Mucosa of stomach (tissue), 1 donor: ENCODE results near the gene TRIM31.
"Not testable (repeated sequence)": the region's sequence is repeated elsewhere in the genome, so short reads cannot be mapped to it uniquely, and the experiment has no call there.

Experiments
- H3K27me3 ChIP-seq: one replicate; pipeline ENCODE4 v1.7.0; 2013; ENCODE audit warnings: mild to moderate bottlenecking, low read length; ENCODE audit not compliant: control insufficient read depth, insufficient read depth
- H3K36me3 ChIP-seq: one replicate; pipeline ENCODE4 v1.7.0; 2013; ENCODE audit warnings: low read length; ENCODE audit not compliant: control insufficient read depth, insufficient read depth
- H3K4me1 ChIP-seq: one replicate; pipeline ENCODE4 v1.7.0; 2013; ENCODE audit warnings: mild to moderate bottlenecking, low read length; ENCODE audit not compliant: control insufficient read depth, insufficient read depth
- H3K4me3 ChIP-seq: one replicate; pipeline ENCODE4 v1.7.0; 2013; ENCODE audit warnings: low read length
- H3K9ac ChIP-seq: one replicate; pipeline ENCODE4 v1.7.0; 2013; ENCODE audit warnings: mild to moderate bottlenecking, low read length, moderate library complexity
- H3K9me3 ChIP-seq: one replicate; pipeline ENCODE4 v1.7.0; 2013; ENCODE audit warnings: mild to moderate bottlenecking, low read length, moderate library complexity; ENCODE audit not compliant: control insufficient read depth
- donor health status: Pancreatic carcinoma.

TRIM31 gene

DNA sequence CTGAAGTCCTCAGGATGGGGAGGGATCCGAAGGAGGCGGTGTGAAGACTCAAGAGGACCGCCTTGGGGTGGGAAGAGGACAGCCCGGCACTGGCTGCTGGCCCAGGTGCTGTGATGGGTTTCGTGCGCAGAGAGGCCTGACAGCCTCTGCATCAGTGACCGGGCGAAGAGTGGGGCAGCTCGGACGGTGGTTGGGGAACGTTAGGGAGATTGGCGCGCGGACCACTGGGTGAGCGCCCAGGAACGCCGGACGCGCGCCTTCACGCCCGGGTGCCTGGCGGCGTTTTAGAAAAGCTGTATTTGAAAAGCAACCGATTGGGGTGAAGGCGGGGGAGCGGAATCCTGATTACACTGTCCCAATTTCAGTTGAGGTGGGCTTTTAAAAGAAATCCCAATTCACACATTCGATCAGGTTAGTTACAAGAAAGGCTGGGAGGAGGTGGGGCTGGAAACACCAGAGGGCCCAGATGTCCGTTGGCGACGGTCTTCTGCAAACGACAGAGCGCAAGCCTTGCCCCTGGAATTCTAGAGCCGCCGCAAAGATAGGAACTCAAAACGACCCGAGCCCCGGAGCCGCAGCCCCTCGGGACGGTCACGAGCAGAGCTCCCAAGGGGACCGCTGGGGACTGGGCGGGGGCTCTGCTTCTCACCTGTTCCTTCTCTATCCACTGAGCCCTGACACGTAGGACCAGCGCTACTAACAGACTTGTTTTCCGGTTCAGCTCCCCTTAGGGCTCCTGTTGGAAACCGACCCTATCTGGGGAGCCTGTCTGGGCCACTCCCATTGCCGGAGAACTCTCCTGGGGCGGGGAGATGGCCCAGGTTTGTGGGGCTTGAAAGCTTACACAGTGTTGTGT, 14.6 kb upstream of the TRIM31 start:
- no peaks in the 10 kb centered on the region for H3K36me3 ChIP-seq
- H3K9me3 ChIP-seq: no peaks in the 10 kb centered on the region
- H3K4me3 ChIP-seq: no peak overlapping the region
- peak overlapping the region; percentile 62 for H3K9ac ChIP-seq
- H3K4me1 ChIP-seq: peaks cover 43% of the 10 kb centered on the region
- H3K27me3 ChIP-seq: peaks cover 4% of the 10 kb centered on the region

GRCh38 chr6:30122515-30122914, 9.6 kb upstream of the TRIM31 start:
- Histone ChIP-seq H3K27me3 (peaks cover 3% of the 10 kb centered on the region), H3K4me1 (peaks cover 26% of the 10 kb centered on the region), H3K9ac (no peak overlapping the region), H3K9me3 (no peaks in the 10 kb centered on the region), H3K4me3 (no peak overlapping the region), H3K36me3 (no peaks in the 10 kb centered on the region)

DNA sequence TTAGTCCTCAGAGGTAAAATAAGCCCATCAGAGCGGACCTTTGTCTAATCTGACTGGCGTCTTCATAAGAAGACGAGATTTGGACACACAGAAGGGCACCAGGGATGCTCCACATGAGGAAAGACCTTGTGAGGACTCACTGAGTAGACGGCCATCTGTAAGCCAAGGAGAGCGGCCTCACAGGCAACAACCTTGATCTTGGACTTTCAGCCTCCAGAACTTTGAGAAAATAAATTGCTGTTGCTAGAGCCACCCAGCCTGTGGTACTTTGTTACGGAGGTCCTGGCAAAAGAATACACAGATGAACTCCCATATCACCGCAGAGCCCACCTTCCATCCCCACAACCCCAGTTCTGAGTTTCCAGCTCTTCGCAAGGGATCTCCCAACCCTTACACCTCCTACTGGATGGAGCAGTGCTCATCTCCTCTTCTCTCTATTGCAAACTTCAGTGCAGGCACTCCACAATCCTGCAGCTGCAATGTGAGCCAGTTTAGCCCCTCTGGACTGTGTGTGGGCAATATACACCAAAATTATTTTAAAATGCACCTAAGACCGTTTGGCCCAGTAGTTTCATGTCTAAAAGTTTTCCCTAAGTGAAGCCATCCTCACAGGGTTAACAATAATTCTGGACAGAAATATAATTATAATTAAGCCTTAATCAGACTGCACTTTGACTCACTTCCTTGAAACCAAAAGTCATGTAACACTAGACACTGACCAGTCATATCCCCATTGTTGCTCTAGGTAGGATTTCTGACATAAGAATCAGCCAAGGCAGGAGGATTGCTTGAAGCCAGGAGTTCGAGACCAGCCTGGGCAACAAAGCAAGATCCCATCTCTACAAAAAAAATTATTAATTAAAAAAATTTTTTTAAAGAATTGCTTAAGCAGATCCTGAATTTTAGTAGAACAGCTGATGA, 8.8 kb upstream of the TRIM31 start:
- peaks cover 22% of the 10 kb centered on the region for H3K4me1 ChIP-seq
- H3K36me3 ChIP-seq: no peaks in the 10 kb centered on the region
- no peak overlapping the region for H3K9ac ChIP-seq
- no peaks in the 10 kb centered on the region for H3K9me3 ChIP-seq
- no peaks in the 10 kb centered on the region for H3K27me3 ChIP-seq
- H3K4me3 ChIP-seq: no peak overlapping the region

- H3K4me3 ChIP-seq, H3K9me3 ChIP-seq, H3K27me3 ChIP-seq, H3K36me3 ChIP-seq, H3K9ac ChIP-seq: not testable (repeated sequence)
- peaks cover 24% of the 10 kb centered on the region for H3K4me1 ChIP-seq
Measured at GRCh38 chr6:30118691-30119090, 5.8 kb upstream of the TRIM31 start.

- no peaks in the 10 kb centered on the region for H3K9me3 ChIP-seq
Measured at GRCh38 chr6:30116724-30117123, 3.8 kb upstream of the TRIM31 start.

GRCh38 chr6:30113841-30114240, 951 bp upstream of the TRIM31 start:
- Histone ChIP-seq H3K9me3 (no peaks in the 10 kb centered on the region), H3K27me3 (no peaks in the 10 kb centered on the region), H3K4me3 (peak overlapping the region; percentile 47), H3K9ac (peak overlapping the region; percentile 74), H3K36me3 (no peaks in the 10 kb centered on the region), H3K4me1 (peaks cover 18% of the 10 kb centered on the region)

More at GRCh38 chr6:30116724-30117123, 3.8 kb upstream of the TRIM31 start:
- Histone ChIP-seq H3K36me3 (no peaks in the 10 kb centered on the region), H3K27me3 (no peaks in the 10 kb centered on the region), H3K9ac (no peak overlapping the region), H3K4me3 (no peak overlapping the region), H3K4me1 (peaks cover 19% of the 10 kb centered on the region)

DNA sequence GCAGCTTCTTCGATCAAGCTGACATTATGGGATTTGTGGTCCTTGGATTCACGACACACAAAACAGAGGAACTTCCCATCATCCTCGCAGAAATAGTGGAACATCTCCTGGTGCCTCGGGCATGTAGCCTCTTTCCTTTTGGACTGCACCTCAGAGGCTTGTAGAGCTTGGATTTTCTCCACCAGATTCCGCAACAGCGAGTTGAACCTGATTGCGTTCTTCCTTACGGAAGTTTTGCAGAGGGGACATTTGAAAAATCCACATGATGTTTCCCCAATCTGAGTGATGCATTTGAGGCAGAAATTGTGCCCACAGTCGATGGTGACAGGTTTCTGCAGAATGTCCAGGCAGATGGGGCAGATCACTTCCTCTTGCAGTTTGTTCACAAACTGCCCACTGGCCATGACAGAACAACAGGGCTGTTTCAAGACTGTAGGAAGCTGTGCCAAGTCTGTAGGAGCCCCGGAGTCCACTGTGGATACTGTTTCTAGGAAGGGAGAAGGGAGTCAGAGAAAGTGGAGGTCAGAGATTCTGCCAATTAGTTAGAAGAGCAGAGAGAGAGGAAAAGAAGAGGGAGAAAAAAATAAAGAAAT, 392 bp downstream of the TRIM31 start:
- H3K9ac ChIP-seq: peak overlapping the region; percentile 74
- no peaks in the 10 kb centered on the region for H3K9me3 ChIP-seq
- H3K4me1 ChIP-seq: peaks cover 21% of the 10 kb centered on the region
- no peaks in the 10 kb centered on the region for H3K36me3 ChIP-seq
- peak overlapping the region; percentile 14 for H3K4me3 ChIP-seq
- H3K27me3 ChIP-seq: no peaks in the 10 kb centered on the region

GRCh38 chr6:30111266-30111856, 1.5 kb downstream of the TRIM31 start:
- Histone ChIP-seq H3K9ac (peak overlapping the region; percentile 74), H3K27me3 (no peaks in the 10 kb centered on the region), H3K9me3 (no peaks in the 10 kb centered on the region), H3K4me3 (peak overlapping the region; percentile 14), H3K4me1 (peaks cover 21% of the 10 kb centered on the region), H3K36me3 (no peaks in the 10 kb centered on the region)

DNA sequence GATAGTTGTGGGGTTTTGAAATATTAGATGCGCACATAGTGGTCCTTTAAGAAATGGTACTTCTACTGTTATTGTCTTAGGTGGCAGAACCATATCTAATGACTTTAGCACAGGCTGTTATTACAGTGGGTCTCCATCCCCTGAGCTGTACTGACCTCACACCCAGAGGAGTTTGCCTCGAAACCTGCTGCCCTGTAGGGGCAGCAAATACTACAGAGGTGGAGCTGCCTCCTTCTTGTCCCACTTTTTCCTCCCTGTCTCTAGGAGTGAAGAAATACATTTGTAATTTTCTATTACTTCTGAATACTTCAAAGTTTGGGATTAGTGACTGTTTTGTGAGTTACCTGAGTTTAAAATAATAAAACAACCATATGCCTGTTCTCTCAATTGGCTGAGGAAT, 8.2 kb downstream of the TRIM31 start:
- Histone ChIP-seq H3K4me3 (no peak overlapping the region), H3K27me3 (peaks cover 7% of the 10 kb centered on the region), H3K4me1 (peaks cover 42% of the 10 kb centered on the region), H3K9ac (no peak overlapping the region), H3K36me3 (no peaks in the 10 kb centered on the region), H3K9me3 (no peaks in the 10 kb centered on the region)

- H3K9ac ChIP-seq: peak overlapping the region; percentile 55
- peaks cover 7% of the 10 kb centered on the region for H3K27me3 ChIP-seq
- H3K9me3 ChIP-seq: no peaks in the 10 kb centered on the region
- peak overlapping the region; percentile 73 for H3K4me3 ChIP-seq
- H3K4me1 ChIP-seq: peaks cover 39% of the 10 kb centered on the region
- no peaks in the 10 kb centered on the region for H3K36me3 ChIP-seq
Measured at GRCh38 chr6:30103872-30104179, 9.1 kb downstream of the TRIM31 start.

DNA sequence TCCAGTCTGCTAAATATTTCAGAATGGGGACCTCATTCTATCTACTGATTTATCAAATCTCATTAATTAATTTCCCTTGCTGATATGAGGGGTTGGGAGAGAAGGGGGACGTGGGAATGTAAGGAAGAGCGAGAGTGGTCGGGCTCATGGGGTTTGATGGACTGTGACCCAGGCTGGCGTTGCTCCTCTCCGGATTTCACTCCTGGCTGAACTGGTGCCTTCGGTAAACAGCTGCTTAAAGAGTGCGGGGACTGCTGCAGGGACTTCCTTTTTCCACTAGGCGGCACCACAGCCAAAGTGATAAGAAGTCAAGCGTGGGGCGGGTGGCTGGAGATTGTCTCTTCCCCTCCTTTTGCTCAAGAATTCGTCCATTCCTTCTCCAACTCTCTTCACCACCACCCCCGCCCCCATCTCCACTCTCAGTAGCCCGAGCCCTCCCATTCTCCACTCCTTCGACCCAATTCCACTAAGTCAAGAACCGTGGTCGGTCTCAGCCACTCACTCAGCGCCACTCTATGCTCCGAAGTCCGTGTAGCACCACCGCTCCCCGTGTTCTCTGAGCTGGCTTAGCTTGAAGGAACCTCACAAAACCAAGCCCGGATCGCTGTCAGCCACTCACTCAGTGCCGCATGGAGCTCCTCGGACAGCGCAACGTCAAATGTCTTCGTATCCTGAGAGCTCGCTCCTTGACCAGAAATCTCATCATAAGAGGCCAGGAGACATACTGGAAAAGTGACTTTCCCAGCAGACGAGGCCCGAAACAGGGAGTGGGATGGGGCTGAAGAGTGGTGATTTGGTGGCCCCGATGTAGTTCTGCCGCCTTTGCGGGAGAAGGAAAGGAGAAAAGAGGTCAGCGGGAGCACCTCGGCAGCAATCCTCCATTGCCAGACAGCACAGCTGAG, 9.7 kb downstream of the TRIM31 start:
- H3K9ac ChIP-seq: peak overlapping the region; percentile 55
- H3K4me1 ChIP-seq: peaks cover 42% of the 10 kb centered on the region
- peaks cover 7% of the 10 kb centered on the region for H3K27me3 ChIP-seq

More for the DNA sequence above, 9.7 kb downstream of the TRIM31 start:
- H3K36me3 ChIP-seq: no peaks in the 10 kb centered on the region
- peak overlapping the region; percentile 73 for H3K4me3 ChIP-seq
- no peaks in the 10 kb centered on the region for H3K9me3 ChIP-seq
